DMS 273 (cell line): ENCODE results near the gene GPC5.

Experiments
- DNase-seq: peaks from one replicate; lab custom pipeline; 2025; ENCODE audit not compliant: unreplicated experiment; lab: John Stamatoyannopoulos, UW

Gene GPC5

GRCh38 chr13:91533354-91533753, 134.9 kb downstream of the GPC5 start:
- DNase-seq = no peak

DNA sequence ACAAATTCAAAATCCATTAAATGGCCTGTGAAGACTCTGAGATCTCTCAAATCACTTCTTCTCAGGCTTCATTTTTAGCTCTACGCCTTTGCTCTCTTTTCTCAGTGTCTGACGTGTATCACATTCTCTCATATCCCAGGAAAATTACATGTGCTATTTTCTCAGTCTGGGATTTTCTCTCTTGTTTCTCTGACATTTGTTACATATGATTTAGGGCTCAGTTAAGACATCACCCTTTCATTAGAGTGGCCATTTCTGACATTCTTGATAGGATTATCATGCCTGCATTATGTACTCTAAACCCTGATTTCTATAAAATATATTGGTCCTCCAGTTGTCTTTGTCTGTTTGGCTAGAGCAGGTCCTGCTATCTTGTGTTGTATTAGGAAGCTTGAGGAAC, 136.6 kb downstream of the GPC5 start:
- no peak for DNase-seq

DNA sequence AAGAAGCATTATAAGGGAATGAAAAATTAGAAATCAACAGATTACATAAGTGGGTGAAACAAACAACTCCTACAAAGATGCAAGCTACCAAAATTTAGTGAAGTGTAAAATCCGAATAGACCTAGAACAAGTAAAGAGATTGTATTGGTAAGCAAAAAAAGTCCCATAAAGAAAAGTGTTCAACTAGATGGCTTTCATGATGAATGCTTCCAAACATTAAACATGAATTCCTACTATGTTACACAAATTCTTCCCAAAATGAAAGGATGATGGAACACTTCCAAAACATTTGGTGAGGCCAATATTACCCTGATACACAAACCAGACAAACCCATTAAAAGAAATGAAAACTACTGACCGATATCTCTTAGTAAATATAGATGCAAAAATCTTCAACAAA, 139.0 kb downstream of the GPC5 start:
- no peak for DNase-seq

DNA sequence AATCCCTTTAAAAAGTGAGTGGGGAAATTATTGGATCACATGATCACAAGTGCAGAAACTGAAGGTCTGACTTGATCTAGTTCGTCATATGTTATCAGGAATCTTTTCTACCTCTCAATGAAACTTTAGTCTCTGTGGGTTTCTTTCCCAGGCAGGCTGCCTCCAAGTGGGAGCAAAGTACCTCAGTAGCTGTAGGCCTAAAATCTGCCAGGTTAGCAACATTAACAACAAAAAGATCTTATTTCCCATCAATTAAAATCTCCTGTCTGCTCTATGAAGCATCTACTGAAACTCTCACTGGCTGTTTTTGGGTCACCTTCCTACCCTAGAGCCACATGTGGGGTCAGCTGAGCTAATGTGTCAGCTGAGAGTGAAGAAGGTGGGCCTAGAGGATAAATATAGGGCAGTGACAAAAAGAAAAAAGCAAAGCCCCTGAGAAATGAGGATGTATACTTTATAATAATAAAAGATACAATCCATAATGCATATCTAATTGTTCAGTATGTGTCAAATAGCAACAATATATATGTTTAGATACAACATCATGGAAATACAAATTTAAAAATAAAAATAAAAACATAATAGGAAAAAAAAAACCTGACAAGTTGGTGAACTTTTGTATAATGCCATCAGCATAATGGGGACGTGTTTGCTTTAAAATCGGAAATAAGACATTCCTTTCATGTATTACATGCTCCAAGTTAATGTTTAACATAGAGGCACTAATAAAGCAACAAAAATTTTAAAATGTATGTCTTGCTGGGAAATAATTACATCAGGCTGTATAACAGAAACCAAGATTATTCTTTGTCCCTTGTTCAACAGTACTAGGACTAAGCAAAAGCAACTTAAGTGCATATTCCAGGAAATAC, 141.1 kb downstream of the GPC5 start:
- DNase-seq = no peak

DNA sequence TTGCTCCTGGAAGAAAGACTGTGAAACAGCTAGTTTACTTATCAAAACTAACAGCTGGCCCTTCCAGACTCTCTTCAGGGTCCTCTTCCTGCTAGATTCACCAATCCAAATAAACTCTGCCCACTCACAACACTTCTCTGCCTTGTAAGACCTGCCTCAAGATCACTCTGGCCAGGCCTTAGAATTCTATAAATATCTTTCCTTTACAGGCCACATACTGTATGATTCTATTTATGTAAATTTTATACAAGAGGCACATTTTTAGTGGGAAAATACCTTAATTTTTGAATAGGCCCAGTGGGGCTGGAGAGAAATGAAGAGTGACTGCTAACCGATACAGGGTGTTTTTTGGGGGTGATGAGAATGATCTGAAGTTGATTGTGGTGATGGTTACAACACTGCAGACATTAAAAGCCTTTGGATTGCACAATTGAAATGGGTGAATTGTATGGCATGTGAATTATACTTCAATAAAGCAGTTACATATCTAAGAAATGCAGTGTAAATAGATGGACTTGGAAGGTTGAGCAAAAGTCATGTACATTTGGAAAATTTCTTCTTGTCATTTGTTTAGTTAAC, 141.8 kb downstream of the GPC5 start:
- no peak for DNase-seq

DNA sequence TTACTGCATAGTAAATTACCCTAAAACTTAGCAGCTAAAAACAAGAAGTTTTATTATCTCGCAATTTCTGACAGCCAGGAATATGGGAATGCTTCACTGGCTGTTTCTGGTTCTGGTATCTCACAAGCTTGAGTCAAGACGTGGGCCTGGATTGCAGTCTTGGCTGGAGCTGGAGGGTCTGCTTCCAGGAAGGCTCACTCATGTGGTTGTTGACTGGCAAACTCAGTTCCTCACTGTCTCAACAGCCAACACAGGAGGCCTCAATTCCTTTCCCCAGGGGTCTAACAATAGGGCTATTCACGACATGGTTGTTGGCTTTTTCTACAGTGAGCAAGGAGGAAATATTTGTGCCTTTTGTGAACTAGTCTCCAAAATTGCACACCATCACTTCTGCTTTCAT, 146.3 kb downstream of the GPC5 start:
- DNase-seq = no peak

- no peak for DNase-seq
These were observed 148.5 kb downstream of the GPC5 start for GRCh38 chr13:91546900-91547299.

DNA sequence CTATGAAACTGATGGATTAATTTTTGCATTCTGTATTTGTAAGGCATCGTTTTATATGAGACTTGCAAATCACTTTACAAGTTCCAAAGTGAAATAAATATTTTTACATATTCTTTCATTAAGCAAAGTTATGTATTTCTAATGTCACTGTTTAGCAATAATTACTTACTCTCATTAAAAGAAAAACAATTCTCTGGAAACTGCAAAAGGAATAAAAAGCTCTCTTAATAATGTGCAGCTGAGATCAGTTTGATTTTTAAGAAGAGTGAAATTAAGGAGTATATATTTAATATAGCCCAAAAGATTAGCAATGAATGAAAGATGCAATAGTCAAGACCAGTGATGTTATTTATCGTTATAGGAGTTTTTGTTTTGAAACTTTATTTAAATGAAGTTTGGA, 155.2 kb downstream of the GPC5 start:
- DNase-seq = no peak

- DNase-seq = no peak
These were observed 155.7 kb downstream of the GPC5 start for GRCh38 chr13:91554101-91554500.

- DNase-seq = no peak
These were observed 159.1 kb downstream of the GPC5 start for GRCh38 chr13:91557328-91558090.

- no peak for DNase-seq
These were observed 165.4 kb downstream of the GPC5 start for GRCh38 chr13:91563799-91564198.

- DNase-seq = no peak
These were observed 166.0 kb downstream of the GPC5 start for GRCh38 chr13:91564396-91564795.

DNA sequence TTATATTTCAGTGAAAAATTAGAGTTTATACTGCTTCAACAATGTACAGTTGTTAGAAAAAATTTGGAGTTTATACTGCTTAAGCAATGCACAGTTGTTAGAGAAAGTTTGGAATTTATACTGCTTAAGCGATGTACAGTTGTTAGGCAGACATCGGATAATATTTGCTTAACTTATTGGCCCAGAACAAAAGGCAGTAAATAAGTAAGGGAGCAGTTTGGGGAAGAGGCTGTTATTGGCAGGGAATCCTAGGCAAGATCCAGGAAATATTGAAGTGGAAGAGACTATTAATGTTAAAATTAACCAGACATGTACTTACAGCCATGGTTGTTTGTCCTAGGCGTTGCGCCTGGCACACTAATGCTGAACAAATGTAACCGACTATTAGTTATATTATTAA, 166.9 kb downstream of the GPC5 start:
- DNase-seq = no peak

DNA sequence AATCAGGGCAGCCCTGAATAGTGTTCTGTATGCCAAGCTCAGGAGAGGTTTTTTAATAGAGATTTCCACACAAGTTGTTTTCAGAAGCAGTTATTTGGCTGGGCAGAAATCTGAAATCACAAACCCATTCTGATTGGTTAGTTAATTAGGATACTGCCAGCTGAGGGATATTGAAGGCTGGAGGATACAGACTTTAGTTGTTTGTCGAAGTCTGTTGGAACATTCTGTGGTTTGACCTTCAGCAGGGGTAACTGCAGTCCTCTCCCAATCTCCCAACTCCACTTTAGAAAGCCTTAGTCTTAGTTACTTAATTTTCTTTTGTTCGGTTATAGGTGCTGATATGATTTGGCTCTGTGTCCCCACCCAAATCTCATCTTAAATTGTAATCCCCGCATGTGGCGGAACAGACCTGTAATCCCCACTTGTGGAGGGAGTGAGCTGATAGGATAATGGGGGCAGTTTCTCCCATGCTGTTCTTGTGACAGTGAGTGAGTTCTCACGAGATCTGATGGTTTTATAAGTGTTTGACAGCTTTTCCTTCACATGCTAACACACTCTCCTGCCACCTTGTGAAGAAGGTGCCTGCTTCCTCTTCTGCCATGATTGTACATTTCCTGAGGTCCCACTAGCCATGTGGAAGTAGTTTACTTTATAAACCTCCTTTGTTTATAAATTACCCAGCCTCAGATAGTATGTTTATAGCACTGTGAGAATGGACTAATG, 169.2 kb downstream of the GPC5 start:
- DNase-seq = no peak

GRCh38 chr13:91571681-91572080, 173.3 kb downstream of the GPC5 start:
- no peak for DNase-seq

GRCh38 chr13:91572439-91572838, 174.0 kb downstream of the GPC5 start:
- DNase-seq = no peak

GRCh38 chr13:91572944-91573598, 174.7 kb downstream of the GPC5 start:
- DNase-seq = no peak

DNA sequence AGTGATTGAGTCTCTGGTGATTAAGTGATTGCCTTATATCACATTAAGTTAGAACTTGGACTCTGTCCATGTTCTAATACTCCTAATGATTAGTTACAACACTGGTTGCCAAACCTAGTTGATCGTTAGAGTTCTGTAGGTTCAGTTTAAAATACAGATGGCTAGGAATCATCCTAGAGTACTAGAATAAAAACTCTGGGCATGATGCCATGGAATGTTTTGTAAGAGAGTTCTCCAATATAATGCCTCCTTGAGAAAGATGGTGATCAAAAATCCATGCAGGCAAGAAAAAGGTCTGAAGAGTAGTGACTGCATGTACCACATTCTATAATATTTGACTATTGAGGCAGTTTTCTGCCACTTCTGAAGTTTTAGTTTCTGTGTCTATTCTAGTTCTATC, 176.3 kb downstream of the GPC5 start:
- no peak for DNase-seq

DNA sequence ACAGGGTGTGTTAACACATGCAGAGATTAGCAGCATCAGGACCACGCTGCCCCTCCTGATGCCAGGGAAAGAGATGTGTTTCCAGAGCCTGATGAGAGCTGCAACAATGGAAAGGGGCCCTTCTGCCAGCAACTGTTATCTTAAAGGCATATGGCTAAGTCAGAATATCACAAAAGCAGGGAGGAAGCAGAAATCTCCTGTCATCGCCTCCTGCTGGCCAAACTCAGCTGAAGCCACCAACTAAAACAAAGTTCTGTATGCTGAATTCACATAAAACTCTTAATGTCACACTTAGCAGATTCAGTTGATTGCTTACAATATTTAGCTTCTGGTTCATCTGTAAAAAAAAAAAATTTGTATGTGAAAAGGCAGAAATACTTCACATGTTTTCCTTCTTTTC, 178.2 kb downstream of the GPC5 start:
- DNase-seq = peak; percentile 4

DNA sequence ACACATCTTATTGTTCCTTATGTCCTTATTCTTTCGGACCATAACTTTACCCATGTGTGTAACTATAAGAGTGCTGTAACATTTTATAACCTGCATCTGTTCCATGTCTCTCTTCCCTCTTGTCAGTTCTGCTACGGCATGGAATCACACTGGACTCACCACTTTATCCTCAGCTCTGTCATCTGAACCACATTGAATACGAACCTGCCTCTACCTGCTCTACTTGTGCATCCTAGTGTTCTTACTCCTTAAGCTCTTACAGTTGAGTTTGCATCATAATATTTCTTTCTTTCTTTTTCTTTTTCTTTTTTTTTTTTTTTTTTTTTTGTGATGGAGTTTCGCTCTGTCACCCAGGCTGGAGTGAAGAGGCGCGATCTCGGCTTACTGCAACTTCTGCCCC, 180.9 kb downstream of the GPC5 start:
- no peak for DNase-seq

- no peak for DNase-seq
These were observed 182.3 kb downstream of the GPC5 start for GRCh38 chr13:91580749-91581148.
